ENCODE results near the gene TTC23.

GRCh38 chr15:99132634-99133287, 116.6 kb downstream of the TTC23 start:
- TF ChIP-seq POLR2A (IDR thresholded peaks at IDR 0.05; ENCODE audit: low read depth, low read length) (no peak), POLR2AphosphoS5 (IDR thresholded peaks at IDR 0.05; ENCODE audit: low read depth, low read length) (no peak)

Measured in GM12892 (cell line).